HG03460 (cell line): Measurements from ENCODE around the gene TNMD.
A peak's percentile ranks its signal among the peaks of the same experiment; 100 is the strongest.
"Not testable (repeated sequence)": the region's sequence is repeated elsewhere in the genome, so short reads cannot be mapped to it uniquely, and the experiment has no call there.

Experiments
- ATAC-seq: cut with Tn5 transposase; IDR thresholded peaks from one replicate; pipeline ENCODE4 v1.9.1; 2021; ENCODE audit not compliant: unreplicated experiment

The TNMD gene

DNA sequence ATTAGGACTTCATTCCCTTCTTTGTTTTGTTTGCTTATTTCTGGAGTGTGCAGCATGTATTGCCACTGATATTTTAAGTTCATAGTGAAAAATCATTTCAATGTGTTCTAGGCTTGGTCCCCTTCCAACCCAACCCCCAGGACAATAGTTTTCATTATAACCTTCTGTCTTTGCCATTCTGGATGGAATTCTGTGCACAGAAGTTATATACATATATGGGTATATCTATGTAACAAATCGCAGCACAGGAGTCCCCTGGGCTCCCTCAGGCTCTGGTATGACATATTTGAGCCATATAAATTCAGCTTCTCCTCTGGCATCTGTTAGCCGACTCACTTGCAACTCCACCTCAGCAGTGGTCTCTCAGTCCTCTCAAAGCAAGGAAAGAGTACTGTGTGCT is at the start of gene TNMD:
TSS of gene TNMD (plus strand) at position 326 of the 400 bp plus-strand sequence. CDS start 83 bp downstream, outside the sequence.
- no peak for ATAC-seq

DNA sequence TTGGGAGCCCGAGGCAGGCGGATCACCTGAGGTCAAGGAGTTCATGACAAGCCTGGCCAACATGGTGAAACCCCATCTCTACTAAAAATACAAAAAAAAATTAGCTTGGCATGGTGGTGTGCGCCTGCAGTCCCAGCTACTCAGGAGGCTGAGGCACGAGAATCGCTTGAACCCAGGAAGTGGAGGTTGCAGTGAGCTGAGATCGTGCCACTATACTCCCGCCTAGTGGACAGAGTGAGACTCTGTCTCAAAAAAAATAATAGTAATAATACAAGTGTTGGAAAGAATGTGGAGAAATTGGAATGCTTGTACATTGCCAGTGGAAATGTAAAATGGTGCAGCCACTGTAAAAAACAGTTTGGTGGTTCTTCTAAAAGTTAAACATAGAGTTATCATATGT is 19.2 kb upstream of the TNMD start:
- ATAC-seq, result not testable (repeated sequence)

DNA sequence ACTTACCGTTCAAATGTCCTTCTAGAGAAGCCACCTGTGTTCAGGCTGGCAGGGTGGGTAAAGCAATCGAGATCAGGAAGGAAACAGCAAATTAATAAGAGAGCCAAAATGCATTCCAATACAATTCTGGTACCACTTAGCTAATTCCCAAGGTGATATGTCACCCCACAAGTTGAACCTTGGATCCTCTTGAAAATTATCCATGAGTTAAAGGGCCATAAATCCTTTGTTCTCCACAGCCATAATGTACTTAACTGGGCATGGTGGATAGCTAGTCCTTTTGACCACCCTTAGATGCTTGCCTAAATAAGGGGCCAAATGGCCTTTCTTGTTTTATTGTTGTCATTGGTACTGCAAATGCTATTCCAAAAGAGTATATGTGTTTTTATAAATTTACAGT is 2.0 kb downstream of the TNMD start:
- no peak for ATAC-seq

DNA sequence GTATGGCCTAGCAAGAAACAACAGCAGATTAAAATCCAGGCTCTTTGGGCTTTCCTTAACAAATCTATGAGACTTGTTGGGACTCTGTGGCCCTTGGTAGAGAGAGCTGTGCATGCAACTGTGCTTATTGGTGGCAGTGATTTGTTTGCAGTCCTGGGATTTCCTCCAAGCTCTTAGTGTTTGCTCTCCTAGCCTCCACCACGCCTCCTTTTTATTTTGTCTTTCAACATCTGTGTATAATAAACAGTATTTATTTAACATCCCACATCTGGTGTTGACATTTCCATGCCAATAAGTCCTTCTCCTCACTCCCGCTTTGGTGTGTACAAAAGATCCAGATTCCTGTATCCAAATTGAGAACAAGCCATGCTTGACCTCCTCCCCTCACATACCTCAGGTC is 3.1 kb downstream of the TNMD start:
- no peak for ATAC-seq

DNA sequence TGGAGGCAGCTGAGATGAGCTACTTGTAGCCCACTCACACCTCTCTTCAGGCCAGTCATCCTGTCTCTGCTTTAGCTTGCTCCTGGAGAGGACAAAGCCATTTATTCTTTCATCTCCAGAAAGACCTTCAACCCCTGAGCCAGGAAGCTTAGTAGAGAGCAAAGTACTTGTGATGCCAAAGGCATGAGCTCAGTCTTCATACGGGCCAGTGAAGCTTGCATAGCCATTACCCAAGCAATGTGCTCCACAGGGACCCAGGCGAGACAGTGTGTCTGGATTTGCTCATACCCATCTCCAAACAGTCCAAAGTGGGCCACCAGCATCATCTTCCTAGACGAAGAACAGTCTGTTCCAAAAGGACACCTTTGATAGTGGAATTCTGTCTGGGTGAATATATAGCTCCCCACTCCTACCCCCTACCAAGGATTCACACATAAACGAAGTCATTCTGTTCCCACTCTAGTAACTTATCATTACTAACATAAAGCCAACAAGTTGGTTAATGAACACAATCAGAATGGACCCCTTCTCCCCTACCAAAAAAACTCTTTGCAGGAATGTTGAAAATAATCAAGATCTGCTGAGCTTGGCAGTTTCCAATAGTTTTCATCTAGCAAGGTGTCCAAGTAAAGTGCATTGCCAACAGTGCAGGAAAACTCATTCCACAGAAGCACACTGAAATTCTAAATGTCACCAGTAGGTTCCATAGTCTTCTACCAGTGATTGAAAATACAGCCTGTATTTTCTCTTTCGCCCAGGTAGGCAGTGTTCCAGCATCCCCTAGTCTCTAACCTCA is 6.7 kb downstream of the TNMD start:
- no peak for ATAC-seq

DNA sequence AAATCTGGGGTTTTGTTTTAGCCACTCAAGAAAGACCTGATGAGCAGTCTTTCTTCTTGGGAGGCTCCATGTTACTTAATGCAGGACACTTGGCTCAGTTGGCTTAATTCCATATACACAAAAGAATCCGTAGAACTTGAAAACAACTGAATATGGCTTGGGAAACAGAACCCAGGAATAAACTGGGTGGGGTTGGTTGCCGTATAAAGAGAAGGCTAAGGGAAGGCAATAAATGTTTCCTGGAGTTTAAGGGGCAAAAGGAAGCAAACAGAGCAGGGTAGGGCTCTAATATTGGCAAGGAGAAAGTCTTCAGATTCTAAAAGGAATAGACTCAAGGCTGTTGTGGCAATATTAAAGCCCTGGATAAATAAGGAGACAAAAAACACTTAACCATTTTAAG is 8.4 kb downstream of the TNMD start:
- ATAC-seq, result no peak

DNA sequence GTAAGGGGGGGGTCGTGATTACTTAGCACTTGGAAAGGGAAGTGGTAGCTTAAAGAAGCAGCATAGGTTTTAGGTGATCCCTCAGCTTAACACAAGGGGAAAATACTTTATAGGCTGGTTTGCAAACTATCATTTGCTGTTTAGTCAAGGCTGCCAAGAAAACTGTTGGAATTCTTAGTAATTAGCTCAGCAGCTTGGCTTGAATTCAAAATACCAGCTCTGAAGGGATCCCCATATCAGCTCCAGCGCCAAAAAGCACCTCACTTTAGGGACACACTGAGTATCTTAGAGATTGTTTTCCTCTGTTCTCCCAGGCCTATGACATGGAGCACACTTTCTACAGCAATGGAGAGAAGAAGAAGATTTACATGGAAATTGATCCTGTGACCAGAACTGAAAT is 8.8 kb downstream of the TNMD start:
- no peak for ATAC-seq

DNA sequence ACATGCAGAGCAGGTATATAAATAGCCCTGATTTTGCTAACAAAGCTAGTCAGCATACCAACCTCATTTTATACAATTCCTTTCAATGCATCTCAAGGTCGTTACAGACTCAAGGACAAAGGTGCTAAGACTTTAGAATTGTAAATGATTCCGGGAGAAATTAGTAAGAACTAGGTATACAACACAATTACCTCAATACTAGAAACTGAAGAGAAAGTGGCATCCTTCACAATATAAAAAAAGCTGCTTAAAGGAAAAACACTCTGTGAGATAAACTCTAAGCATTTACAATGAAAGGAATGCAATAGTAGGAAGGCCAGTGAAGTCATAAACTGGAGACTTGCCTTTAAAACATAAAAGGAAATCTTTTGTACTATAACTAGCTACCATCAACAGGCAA is 11.9 kb downstream of the TNMD start:
- no peak for ATAC-seq

DNA sequence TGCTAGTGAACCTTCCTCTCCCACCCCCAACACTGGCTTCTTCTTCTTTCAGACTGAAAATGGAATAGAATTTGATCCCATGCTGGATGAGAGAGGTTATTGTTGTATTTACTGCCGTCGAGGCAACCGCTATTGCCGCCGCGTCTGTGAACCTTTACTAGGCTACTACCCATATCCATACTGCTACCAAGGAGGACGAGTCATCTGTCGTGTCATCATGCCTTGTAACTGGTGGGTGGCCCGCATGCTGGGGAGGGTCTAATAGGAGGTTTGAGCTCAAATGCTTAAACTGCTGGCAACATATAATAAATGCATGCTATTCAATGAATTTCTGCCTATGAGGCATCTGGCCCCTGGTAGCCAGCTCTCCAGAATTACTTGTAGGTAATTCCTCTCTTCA is 14.7 kb downstream of the TNMD start:
- no peak for ATAC-seq

DNA sequence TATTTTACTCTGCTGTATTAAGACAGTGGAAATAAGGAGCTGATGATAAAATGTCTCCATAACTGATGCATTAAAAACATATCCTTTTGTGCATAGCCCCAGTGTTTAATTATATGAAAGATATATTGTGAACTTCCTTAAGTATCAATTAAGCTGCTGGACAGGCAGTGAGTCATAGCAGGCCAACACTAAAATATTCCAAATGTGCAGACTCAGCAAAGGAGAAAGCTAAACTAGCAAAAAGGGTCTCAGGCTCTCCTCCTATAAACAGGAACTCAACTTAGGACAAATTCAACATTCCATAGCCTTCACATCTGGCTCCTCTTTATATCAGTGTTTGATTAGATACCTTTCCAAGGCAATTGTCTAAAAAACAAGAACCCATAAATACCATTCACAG is 15.6 kb downstream of the TNMD start:
- no peak for ATAC-seq

DNA sequence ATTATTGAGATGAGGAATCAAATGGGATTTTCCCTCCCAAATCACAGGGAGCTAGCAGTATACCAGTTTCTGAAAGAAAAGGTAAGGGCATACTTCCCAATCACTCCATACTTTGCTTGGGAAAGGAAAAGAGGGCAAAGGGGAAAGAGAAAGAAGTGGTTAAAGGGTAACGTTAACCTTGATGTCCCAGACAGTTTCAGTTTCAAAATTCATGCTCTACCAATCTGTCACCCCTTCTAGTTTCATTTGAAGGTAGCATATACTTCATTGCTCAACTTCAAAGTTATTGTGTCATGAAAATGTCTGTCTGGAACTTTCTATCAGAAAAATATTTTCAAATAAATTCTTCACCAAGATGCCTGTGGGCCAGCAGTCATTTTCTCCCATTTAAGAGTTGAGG is 16.0 kb downstream of the TNMD start:
- no peak for ATAC-seq

DNA sequence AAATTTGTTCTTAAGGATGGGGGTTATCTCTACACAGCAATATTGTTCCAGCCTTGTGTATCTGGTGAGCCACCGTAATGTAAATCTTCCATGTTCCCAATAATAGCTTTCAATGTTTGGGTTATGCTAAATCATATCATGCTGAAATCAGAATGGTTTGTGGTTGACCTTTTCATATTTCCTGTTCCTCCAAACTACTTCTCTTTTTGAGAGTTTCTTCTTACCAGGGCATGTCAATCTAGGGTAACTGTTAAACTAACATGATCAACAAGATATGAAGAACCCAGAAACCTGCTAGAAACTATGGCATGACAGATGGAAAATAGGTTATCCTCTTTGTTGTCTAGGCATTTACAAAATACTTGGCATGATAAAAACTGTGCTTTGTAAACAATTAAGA is 22.0 kb downstream of the TNMD start:
- no peak for ATAC-seq

DNA sequence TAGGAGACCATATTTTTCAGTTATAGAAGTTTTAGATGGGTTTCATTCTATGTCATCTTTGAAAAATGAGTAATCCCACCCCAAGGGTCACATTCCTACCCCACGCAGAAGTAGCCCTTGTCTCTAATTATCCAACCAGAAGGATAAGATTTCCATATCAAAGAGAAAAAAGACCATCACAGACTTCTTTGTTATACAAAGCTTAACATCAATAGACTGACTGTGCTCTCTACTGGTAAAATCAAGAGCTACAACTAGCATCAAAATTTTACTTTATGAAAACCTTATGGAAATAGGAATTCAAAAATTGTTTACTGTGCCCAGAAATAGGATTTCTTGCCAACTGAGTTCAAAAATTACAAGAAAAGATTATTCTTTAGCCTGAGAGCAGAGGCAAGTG is 24.9 kb downstream of the TNMD start:
- ATAC-seq, result no peak

DNA sequence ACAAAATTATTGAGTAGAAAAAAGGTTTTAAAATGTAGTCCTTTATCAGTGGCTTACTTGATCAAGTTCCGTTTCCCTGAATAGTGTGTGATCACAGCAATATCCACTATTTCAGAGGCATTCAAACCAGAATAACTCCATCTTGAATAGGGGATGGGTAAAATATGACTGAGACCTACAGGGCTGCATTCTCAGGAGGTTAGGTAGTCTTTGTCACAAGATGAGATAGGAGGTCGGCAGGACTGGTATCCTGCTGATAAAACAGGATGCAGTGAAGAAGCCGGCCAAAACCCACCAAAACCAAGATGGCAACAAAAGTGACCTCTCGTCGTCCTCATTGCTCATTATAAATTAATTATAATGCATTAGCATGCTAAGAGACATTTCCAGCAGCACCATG is 27.2 kb downstream of the TNMD start:
- ATAC-seq, result no peak

DNA sequence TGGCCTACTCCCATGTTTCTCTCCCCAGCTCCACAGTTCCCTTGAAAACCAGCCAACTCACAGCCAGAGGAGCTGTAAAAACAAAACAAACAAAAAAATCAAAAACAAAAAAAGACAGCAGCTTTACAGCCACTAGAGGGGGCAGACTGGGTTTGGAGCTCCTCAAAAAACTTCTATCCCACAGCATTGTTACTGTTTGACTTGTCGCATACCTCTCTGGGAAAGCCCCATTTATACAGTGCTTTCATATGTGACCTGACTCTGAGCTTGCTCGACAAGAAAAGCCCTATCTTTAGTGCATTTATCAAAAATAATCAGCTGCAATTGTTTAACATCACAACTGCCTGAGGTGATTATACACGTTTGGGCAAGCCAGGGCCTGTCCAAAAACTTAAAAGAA is 30.3 kb downstream of the TNMD start:
- ATAC-seq, result peak; percentile 98

DNA sequence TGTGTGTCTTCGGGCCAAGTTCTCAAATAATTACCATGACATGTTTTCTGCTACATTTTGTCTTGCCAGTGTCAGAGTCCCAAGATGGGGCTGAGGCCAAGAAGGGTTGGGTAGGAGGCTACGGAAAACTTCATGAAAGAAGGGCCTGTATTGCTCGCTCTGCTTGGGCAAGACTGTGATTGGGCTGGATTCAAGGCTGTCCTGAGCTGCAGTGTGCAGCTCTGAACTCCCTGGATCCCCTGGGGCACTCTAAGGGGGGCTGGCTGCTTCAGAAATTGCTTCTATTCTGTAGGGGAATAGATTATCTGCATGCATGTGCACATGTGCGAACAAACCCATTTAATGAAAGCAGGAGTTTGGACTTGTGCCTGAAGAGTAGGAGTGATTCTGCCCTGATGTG is 38.3 kb downstream of the TNMD start:
- ATAC-seq, result no peak

DNA sequence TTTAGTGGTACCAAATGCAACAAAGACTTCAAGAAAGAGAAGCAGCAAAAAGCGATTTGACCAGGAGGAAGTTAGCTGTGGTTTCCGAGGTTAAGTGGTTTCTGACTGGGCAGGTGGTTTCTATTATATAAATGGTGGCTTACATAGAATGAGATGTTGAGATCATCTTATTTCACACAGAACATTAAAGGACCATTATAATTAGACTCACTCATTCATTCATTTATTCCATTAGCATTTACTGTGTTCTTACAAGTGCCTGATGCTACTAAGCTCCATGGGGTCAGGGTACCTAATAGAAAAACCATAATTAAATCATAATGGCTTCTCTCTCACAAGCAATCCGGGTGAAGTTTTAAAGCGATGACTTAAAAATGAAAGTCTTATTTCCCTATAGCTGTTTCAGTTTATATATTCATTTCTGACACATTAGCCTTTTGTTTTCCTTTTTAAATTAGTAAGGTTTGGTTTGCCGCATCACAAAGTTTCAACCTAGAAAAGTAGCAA is 41.3 kb downstream of the TNMD start:
- peak; percentile 91 for ATAC-seq

DNA sequence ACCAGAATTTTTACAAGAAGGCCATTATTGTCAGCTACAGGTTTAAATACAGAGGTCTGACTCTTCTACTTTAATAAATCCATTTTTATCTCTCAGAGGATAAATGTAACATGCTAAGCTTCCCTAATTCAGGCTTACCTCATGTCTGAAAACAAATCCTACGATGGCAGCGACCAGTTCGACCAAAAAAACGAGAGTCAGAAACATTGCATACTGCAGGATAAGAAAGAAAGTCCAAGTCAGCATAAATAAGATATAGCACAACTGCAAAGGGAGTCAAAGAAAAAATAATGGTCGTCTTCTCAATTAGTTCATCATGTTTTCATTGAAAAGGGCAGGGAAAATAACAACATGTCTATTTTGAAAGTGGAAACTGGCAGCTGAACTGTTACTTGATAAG is 50.3 kb downstream of the TNMD start:
- ATAC-seq, result no peak

DNA sequence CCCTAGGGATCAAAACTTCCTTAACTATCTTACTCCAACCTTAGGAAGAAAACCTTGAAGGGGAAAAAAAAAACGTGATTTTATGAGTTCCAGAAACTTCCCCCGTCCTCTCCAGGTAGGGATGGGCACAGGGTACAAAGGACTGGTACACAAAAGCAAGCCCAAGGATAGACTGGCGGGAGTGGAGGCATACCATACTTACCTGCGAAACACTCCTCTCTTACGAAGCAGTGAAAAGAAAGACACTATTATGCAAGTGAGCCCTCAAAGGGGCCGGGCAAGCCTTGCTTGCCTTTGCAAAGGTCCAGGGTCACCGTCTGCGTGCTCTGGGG is 51.2 kb downstream of the TNMD start:
- ATAC-seq, result no peak

DNA sequence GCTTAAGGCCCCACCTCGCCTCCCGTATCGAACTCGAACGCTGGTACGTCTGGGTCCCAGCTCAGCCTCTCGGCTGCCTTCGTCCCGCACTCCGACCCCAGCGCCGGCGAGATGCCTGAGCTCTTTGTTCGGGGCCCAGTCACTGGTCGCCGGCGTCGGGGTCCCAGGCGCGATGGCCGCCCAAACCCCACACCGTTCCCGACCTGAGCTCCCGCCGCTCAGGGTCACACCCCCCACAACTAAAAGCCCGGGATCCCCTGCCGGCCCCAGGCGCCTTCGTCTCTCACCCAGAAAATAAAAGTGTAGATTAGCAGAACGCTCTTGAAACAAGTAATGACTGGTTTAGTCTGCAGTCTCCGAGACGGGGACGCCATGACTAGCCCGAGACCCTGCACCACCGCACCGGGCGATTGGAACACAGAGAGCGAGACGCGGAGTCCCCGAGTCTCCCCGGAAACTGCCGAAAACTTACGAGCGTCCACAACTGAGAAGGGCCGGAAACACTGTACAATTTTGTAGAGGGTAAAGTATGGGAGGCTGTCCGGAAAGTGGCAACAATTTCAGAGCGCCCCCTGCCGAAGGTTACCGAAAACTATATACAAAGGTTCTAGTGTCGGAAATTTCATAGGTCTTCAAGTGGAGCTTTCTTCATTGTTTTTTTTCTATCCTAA is 51.7 kb downstream of the TNMD start, which contains the start of gene TSPAN6:
TSS of gene TSPAN6 (minus strand) at position 486 of the 671 bp plus-strand sequence. CDS start at position 374, 112 bp downstream.
- peak; percentile 97 for ATAC-seq

DNA sequence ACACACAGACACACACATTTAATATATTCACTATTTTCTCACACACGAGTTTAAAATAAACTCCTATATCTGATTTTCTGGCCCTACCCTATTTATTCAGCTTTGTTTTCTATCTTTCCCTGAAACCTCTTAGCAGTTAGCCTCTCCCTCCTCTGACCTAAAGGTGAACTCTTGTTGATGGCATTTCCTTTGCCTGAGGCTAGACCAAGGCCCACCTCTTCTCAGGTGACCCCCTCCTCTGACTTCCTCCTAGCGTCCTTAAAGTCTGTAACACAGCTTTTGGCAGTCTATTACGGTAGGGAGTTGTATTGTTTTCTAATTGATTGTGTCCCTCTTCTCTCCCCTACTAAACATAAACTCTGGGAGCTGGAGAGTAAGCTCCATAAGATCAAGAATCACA is 57.6 kb downstream of the TNMD start:
- ATAC-seq, result no peak

DNA sequence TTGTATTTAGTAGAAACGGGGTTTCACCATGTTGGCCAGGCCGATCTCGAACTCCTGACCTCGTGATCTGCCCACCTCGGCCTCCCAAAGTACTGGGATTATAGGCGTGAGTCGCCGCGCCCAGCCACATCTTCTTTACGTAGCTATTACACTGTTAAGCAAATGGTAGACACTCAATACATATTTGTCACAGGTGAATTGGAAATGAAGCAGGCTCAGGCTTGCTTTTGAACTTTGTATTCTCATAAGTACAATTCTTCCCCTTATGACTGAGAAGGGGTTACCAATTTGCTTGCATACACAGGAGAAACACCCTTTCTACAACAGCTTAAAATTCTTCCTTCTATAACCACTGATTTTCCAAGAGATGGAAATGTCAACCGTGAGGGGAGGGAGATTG is 58.5 kb downstream of the TNMD start:
- ATAC-seq, result no peak
